Neutrophil (primary cell): ENCODE measurements around the gene CLIP1.
A peak's percentile ranks its signal among the peaks of the same experiment; 100 is the strongest.
"Not testable (repeated sequence)": the region's sequence is repeated elsewhere in the genome, so short reads cannot be mapped to it uniquely, and the experiment has no call there.

Experiments used
- H3K27ac ChIP-seq: fragments of 200-600 bp; sonication (generic); 2 replicates; pipeline ENCODE4 v1.5.1; 2016; ENCODE audit warnings: mild to moderate bottlenecking, moderate library complexity
- H3K27me3 ChIP-seq: fragments of 200-600 bp; sonication (generic); 2 replicates; pipeline ENCODE4 v1.6.0; 2016; ENCODE audit warnings: mild to moderate bottlenecking
- H3K36me3 ChIP-seq: fragments of 200-600 bp; sonication (generic); 2 replicates; pipeline ENCODE4 v1.5.1; 2017
- H3K4me1 ChIP-seq, 2 experiments: fragments of 200-600 bp in 1 of 2; sonication (generic) in 1 of 2; 1 replicate in 1 of 2; 2 replicates in 1 of 2; pipeline versions ENCODE4 v1.5.1 to v1.6.1; 2013 to 2016; ENCODE audit warnings: low read depth in 1 of 2, low read length in 1 of 2, mild to moderate bottlenecking in 1 of 2, moderate library complexity in 1 of 2; ENCODE audit not compliant: control insufficient read depth in 1 of 2, insufficient read depth in 1 of 2
- H3K4me3 ChIP-seq, 2 experiments: fragments of 200-600 bp in 1 of 2; sonication (generic) in 1 of 2; 1 replicate in 1 of 2; 2 replicates in 1 of 2; pipeline ENCODE4 v1.5.1; 2013 to 2016; ENCODE audit warnings: low read depth in 1 of 2, low read length in 1 of 2, mild to moderate bottlenecking in 1 of 2, moderate library complexity in 1 of 2
- H3K9me3 ChIP-seq: fragments of 200-600 bp; sonication (generic); 2 replicates; pipeline ENCODE4 v1.5.1; 2016
- TF ChIP-seq, protein P1 (sequence below): fragments of 200-600 bp; sonication (generic); IDR thresholded peaks from 2 replicates; pipeline ENCODE4 v1.5.1; 2016; ENCODE audit warnings: antibody characterized with exemption

The CLIP1 gene

GRCh38 chr12:122421821-122422729 lies at the start of gene CLIP1:
CLIP1 (minus strand) TSS chr12:122422669; CDS start chr12:122380452, 42,217 bp downstream.
- H3K27me3 ChIP-seq, result peaks cover 15% of the 10 kb centered on the region
- H3K27ac ChIP-seq, result peak within 1 kb of the TSS; percentile 93
- H3K4me1 ChIP-seq, result peaks cover 25 to 27% of the 10 kb centered on the region in 2 experiments
- H3K9me3 ChIP-seq, result no peaks in the 10 kb centered on the region
- TF ChIP-seq, protein P1, sequence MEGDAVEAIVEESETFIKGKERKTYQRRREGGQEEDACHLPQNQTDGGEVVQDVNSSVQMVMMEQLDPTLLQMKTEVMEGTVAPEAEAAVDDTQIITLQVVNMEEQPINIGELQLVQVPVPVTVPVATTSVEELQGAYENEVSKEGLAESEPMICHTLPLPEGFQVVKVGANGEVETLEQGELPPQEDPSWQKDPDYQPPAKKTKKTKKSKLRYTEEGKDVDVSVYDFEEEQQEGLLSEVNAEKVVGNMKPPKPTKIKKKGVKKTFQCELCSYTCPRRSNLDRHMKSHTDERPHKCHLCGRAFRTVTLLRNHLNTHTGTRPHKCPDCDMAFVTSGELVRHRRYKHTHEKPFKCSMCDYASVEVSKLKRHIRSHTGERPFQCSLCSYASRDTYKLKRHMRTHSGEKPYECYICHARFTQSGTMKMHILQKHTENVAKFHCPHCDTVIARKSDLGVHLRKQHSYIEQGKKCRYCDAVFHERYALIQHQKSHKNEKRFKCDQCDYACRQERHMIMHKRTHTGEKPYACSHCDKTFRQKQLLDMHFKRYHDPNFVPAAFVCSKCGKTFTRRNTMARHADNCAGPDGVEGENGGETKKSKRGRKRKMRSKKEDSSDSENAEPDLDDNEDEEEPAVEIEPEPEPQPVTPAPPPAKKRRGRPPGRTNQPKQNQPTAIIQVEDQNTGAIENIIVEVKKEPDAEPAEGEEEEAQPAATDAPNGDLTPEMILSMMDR, result peak; percentile 63
- H3K36me3 ChIP-seq, result no peaks in the 10 kb centered on the region
- peak within 1 kb of the TSS; percentile 89 to 91 for H3K4me3 ChIP-seq

- Histone ChIP-seq H3K4me3 (no peak overlapping the region), H3K27ac (peak overlapping the region; percentile 56)
- TF ChIP-seq, protein P1, result peak; percentile 65
Observed at GRCh38 chr12:122471324-122472226, 49.1 kb upstream of the CLIP1 start.

DNA sequence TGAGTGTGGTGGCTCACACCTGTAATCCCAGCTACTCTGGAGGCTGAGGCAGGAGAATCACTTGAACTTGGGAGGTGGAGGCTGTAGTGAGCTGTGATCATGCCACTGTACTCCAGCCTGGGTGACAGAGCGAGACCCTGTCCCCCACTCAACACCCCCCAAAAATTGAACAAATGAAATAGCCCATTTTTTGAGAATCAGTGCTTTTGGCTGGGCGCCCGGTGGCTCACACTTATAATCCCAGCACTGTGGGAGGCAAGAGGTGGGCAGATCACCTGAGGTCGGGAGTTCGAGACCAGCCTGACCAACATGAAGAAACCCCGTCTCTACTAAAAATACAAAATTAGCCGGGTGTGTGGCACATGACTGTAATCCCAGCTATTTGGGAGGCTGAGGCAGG lies 48.1 kb upstream of the CLIP1 start:
- not testable (repeated sequence) for H3K9me3 ChIP-seq, H3K4me3 ChIP-seq, H3K4me1 ChIP-seq, H3K27ac ChIP-seq, H3K27me3 ChIP-seq
- peaks cover 35% of the 10 kb centered on the region for H3K36me3 ChIP-seq

More at GRCh38 chr12:122471324-122472226, 49.1 kb upstream of the CLIP1 start:
- Histone ChIP-seq H3K27me3 (no peaks in the 10 kb centered on the region), H3K36me3 (peaks cover 45% of the 10 kb centered on the region), H3K4me1 (no peaks in the 10 kb centered on the region), H3K9me3 (no peaks in the 10 kb centered on the region)

GRCh38 chr12:122469856-122470255 lies 47.4 kb upstream of the CLIP1 start:
- not testable (repeated sequence) for H3K27ac ChIP-seq, H3K4me1 ChIP-seq, H3K9me3 ChIP-seq, H3K4me3 ChIP-seq, H3K27me3 ChIP-seq
- peaks cover 27% of the 10 kb centered on the region for H3K36me3 ChIP-seq

DNA sequence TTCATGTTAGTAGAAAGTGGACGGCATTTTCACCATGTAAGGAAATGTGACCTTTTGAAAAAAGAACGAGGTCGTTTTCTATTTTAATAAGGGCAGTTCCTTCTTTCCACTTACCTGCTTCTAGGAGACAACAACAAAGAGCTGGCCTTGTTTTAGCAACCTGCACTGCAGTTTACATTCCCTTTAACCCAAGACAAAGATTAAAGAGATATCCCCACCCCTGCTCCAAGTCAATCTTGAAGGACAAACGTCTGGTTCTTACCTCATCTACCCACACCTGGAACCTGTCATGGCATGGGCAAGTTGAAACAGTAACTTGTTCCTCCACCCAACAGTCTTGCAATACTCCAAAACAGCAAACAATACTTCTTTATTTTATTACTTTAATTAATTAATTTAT lies 45.5 kb upstream of the CLIP1 start:
- Histone ChIP-seq H3K4me1 (no peaks in the 10 kb centered on the region), H3K9me3 (no peaks in the 10 kb centered on the region), H3K36me3 (peaks cover 9% of the 10 kb centered on the region), H3K27me3 (no peaks in the 10 kb centered on the region), H3K4me3 (no peak overlapping the region), H3K27ac (no peak overlapping the region)
- TF ChIP-seq, protein P1, result no peak

- H3K27ac ChIP-seq, H3K27me3 ChIP-seq, H3K36me3 ChIP-seq, H3K4me3 ChIP-seq, H3K4me1 ChIP-seq, H3K9me3 ChIP-seq: not testable (repeated sequence)
Observed at GRCh38 chr12:122464317-122465042, 42.0 kb upstream of the CLIP1 start.
